Measurements from ENCODE around the gene ANKRD39.

DNA sequence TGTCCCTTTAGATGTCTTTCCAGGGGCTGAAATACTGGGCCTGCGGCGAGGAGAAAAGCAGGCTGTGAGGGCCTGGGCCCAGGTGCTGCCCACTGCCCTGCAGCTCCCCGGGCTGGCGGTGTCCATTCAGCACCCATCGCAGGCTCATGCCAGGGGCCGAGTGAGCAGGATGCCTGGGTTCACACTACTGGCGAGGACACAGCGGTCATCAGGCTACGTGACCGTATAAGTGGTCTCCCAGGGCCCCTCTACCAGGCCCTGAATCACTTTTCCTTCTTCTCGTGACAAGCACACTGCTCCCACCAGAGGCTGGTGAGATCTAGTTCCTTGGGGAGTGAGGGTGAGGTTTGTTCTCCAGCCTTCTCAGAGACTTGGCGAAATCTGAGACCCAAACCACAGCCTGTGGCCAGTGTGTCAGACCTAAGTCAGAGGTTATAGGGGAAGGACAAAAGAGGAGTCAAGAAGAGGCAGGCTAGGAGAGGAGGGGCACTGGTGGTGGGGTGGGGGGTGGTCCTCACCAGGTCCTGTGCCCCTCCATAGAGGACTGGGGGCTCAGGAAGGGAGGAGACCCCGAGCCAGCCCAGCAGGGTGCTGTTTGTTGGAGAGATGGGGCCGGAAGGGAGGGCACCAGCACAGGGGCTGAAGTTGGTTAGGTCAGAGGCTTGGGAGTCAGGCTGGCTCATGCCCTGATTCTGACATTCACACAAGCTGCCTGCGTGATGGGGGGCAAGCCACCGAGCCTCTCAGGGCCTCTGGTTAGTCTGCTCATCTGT is 18.6 kb upstream of the ANKRD39 start:
- TF ChIP-seq, protein P1, sequence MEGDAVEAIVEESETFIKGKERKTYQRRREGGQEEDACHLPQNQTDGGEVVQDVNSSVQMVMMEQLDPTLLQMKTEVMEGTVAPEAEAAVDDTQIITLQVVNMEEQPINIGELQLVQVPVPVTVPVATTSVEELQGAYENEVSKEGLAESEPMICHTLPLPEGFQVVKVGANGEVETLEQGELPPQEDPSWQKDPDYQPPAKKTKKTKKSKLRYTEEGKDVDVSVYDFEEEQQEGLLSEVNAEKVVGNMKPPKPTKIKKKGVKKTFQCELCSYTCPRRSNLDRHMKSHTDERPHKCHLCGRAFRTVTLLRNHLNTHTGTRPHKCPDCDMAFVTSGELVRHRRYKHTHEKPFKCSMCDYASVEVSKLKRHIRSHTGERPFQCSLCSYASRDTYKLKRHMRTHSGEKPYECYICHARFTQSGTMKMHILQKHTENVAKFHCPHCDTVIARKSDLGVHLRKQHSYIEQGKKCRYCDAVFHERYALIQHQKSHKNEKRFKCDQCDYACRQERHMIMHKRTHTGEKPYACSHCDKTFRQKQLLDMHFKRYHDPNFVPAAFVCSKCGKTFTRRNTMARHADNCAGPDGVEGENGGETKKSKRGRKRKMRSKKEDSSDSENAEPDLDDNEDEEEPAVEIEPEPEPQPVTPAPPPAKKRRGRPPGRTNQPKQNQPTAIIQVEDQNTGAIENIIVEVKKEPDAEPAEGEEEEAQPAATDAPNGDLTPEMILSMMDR (IDR thresholded peaks at IDR 0.05 in 8 of 11, conservative IDR thresholded peaks at IDR 0.05 in 3 of 11): no peak
- peak in 2 of 3 donors; percentile 12 to 57 for TF ChIP-seq POLR2AphosphoS5 (IDR thresholded peaks at IDR 0.05)
- no peak for TF ChIP-seq POLR2A (IDR thresholded peaks at IDR 0.05)
